HG03135 (cell line): ENCODE measurements around the gene NR1I3.
"Not testable (repeated sequence)": the region's sequence is repeated elsewhere in the genome, so short reads cannot be mapped to it uniquely, and the experiment has no call there.

Source experiments
- ATAC-seq: cut with Tn5 transposase; IDR thresholded peaks from one replicate; pipeline ENCODE4 v1.9.1; 2021; ENCODE audit warnings: mild to moderate bottlenecking, moderate library complexity; ENCODE audit not compliant: unreplicated experiment

Gene NR1I3

GRCh38 chr1:161251579-161251978 is 13.6 kb upstream of the NR1I3 start:
- no peak for ATAC-seq

GRCh38 chr1:161250829-161251228 is 12.8 kb upstream of the NR1I3 start:
- ATAC-seq, result no peak

GRCh38 chr1:161250100-161250499 is 12.1 kb upstream of the NR1I3 start:
- ATAC-seq, result not testable (repeated sequence)

GRCh38 chr1:161244888-161245287 is 6.9 kb upstream of the NR1I3 start:
- no peak for ATAC-seq

GRCh38 chr1:161242313-161242712 is 4.3 kb upstream of the NR1I3 start:
- ATAC-seq, result no peak

- ATAC-seq, result no peak
Observed at GRCh38 chr1:161241682-161242081, 3.7 kb upstream of the NR1I3 start.

- no peak for ATAC-seq
Observed at GRCh38 chr1:161235957-161236775, 1.8 kb downstream of the NR1I3 start.

- ATAC-seq, result no peak
Observed at GRCh38 chr1:161233102-161233501, 4.9 kb downstream of the NR1I3 start.

GRCh38 chr1:161230762-161231161 is 7.2 kb downstream of the NR1I3 start:
- no peak for ATAC-seq

GRCh38 chr1:161229896-161230295 is 8.1 kb downstream of the NR1I3 start:
- no peak for ATAC-seq

GRCh38 chr1:161228032-161228431 is 10.0 kb downstream of the NR1I3 start:
- ATAC-seq, result no peak

- ATAC-seq, result peak; percentile 40
Observed at GRCh38 chr1:161227196-161227871, 10.7 kb downstream of the NR1I3 start.

- ATAC-seq, result no peak
Observed at GRCh38 chr1:161226759-161227158, 11.2 kb downstream of the NR1I3 start.

GRCh38 chr1:161226320-161226711 is 11.7 kb downstream of the NR1I3 start:
- no peak for ATAC-seq

- ATAC-seq, result peak; percentile 97
Observed at GRCh38 chr1:161225534-161226319, 12.3 kb downstream of the NR1I3 start, which contains the start of gene TOMM40L. TSS of gene TOMM40L (plus strand) at chr1:161226060. CDS start at chr1:161226490, 430 bp downstream.

GRCh38 chr1:161225178-161225533 is 12.8 kb downstream of the NR1I3 start:
- no peak for ATAC-seq

GRCh38 chr1:161224695-161225087 is 13.3 kb downstream of the NR1I3 start:
- ATAC-seq, result not testable (repeated sequence)

GRCh38 chr1:161223805-161224694 is 14.0 kb downstream of the NR1I3 start:
- no peak for ATAC-seq

- no peak for ATAC-seq
Observed at GRCh38 chr1:161222175-161223019, 15.6 kb downstream of the NR1I3 start.

GRCh38 chr1:161220002-161220401 is 18.0 kb downstream of the NR1I3 start:
- no peak for ATAC-seq
